ENCODE results near the gene ETV3L. TPM values are rescaled to one million over a fixed set of nuclear protein-coding genes. Genes with fewer than 3 reads are reported as not detected.

Gene ETV3L
- total RNA-seq, 4 donors from 2014 or later, result not detected

DNA sequence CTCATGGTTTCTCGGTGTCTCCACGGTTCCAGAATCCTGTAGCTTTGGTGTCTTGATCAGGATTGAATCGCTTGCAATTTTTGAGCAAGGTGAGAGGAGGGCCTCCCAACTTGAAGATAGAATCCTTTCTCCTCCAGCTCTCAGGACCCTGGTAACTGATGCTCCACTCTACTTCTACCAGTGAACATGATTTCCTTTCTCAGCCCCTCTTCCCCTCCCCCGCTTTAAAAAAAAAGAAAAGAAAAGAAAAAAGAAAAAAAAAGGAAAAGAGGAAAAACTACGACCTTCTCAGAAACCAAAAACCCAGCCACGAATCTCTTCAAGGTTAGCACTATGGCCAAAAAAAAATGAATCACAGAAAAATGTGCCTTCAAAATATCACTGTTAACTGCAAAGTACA, 55.3 kb downstream of the ETV3L start:
- intact Hi-C loops (cut with DNase I; ENCODE audit: low total_unique reads) (no loop called here), in situ Hi-C loops (cut with MboI; ENCODE audit: low pct_ligation_motif_present in 1 of 4, low pct_unique_long_range_greater_than_20kb in 1 of 4, low sequenced_read_pairs in 3 of 4) (no loop called here)
- Histone ChIP-seq H3K4me1 (peaks cover 13 to 62% (median 36%) of the 10 kb centered on the region in 4 donors), H3K36me3 (no peaks in the 10 kb centered on the region), H3K27ac (peak overlapping the region in 3 of 4 donors; percentile 95 to 96 (median 95)), H3K27me3 (no peaks in the 10 kb centered on the region), H3K4me3 (peak overlapping the region; percentile 2 to 87 (median 72)), H3K9me3 (no peaks in the 10 kb centered on the region)
- no peak for DNase-seq
- WGBS, 2 donors (ENCODE audit: low coverage in 1 of 2), result 34 to 43% methylated on average over 6 of the region's 6 CpGs
- no peak for TF ChIP-seq POLR2A (IDR thresholded peaks at IDR 0.05)
- TF ChIP-seq EP300 (IDR thresholded peaks at IDR 0.05; ENCODE audit: low read depth), result no peak
- no peak for TF ChIP-seq POLR2AphosphoS5 (IDR thresholded peaks at IDR 0.05)
- TF ChIP-seq, protein P1, sequence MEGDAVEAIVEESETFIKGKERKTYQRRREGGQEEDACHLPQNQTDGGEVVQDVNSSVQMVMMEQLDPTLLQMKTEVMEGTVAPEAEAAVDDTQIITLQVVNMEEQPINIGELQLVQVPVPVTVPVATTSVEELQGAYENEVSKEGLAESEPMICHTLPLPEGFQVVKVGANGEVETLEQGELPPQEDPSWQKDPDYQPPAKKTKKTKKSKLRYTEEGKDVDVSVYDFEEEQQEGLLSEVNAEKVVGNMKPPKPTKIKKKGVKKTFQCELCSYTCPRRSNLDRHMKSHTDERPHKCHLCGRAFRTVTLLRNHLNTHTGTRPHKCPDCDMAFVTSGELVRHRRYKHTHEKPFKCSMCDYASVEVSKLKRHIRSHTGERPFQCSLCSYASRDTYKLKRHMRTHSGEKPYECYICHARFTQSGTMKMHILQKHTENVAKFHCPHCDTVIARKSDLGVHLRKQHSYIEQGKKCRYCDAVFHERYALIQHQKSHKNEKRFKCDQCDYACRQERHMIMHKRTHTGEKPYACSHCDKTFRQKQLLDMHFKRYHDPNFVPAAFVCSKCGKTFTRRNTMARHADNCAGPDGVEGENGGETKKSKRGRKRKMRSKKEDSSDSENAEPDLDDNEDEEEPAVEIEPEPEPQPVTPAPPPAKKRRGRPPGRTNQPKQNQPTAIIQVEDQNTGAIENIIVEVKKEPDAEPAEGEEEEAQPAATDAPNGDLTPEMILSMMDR (IDR thresholded peaks at IDR 0.05), result no peak

DNA sequence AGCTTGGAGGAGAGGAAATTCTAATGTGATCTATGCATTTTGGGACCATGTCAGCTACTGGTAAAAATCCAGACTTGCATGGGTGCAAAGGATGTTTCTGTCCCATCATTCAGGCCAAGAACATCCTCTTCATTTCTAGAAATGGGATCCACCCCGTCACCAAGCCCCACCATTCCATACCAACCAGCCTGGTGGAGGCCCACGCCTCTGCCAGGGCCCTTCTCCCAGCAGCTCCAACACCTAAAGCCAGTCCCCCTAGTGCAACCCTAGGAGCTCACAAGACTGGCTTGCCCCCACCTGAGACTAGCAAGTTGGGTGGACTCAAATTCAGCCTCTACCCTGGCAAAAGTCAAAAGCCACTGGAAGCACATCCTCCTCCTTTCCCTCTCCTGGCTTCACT, 55.9 kb downstream of the ETV3L start:
- no peak for DNase-seq
- Histone ChIP-seq H3K4me3 (peak overlapping the region in 3 of 4 donors; percentile 68 to 87 (median 76)), H3K4me1 (peaks cover 13 to 62% (median 36%) of the 10 kb centered on the region in 4 donors), H3K27me3 (no peaks in the 10 kb centered on the region), H3K36me3 (no peaks in the 10 kb centered on the region), H3K9me3 (no peaks in the 10 kb centered on the region), H3K27ac (no peak overlapping the region)
- intact Hi-C loops (cut with DNase I; ENCODE audit: low total_unique reads) (no loop called here), in situ Hi-C loops (cut with MboI; ENCODE audit: low pct_ligation_motif_present in 1 of 4, low pct_unique_long_range_greater_than_20kb in 1 of 4, low sequenced_read_pairs in 3 of 4) (no loop called here)
- TF ChIP-seq POLR2A (IDR thresholded peaks at IDR 0.05) (no peak), POLR2AphosphoS5 (IDR thresholded peaks at IDR 0.05) (no peak), EP300 (IDR thresholded peaks at IDR 0.05; ENCODE audit: low read depth) (no peak)
- TF ChIP-seq, protein P1 (IDR thresholded peaks at IDR 0.05), result no peak
- WGBS, 2 donors (ENCODE audit: low coverage in 1 of 2), result 20 to 68% methylated on average over 1 to 2 of the region's 2 CpGs

DNA sequence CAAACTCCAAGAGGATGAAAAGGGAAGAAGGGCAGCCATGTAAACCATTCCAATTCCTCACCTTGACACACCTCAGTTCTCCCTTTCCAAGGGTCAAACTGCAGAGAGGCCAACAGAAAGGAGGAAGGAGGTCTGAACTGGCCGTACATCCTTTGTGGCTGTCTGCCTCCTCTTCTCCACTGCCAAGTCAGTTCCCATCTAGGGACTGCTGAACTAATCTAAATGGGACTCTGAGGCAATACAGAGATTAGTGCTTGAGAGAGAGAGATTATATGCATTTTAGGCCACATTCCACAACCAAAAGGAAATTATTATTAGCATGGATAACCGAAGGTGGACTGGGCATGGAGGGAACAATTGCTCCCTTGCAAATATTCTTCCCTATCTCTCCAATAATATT, 56.8 kb downstream of the ETV3L start:
- Histone ChIP-seq H3K4me1 (peaks cover 13 to 62% (median 36%) of the 10 kb centered on the region in 4 donors), H3K4me3 (peak overlapping the region in 1 of 4 donors; percentile 68), H3K27me3 (no peaks in the 10 kb centered on the region), H3K9me3 (no peaks in the 10 kb centered on the region), H3K27ac (no peak overlapping the region), H3K36me3 (no peaks in the 10 kb centered on the region)
- intact Hi-C loops (cut with DNase I; ENCODE audit: low total_unique reads) (no loop called here), in situ Hi-C loops (cut with MboI; ENCODE audit: low pct_ligation_motif_present in 1 of 4, low pct_unique_long_range_greater_than_20kb in 1 of 4, low sequenced_read_pairs in 3 of 4) (no loop called here)
- TF ChIP-seq EP300 (IDR thresholded peaks at IDR 0.05; ENCODE audit: low read depth) (no peak), POLR2AphosphoS5 (IDR thresholded peaks at IDR 0.05) (no peak)
- TF ChIP-seq, protein P1 (IDR thresholded peaks at IDR 0.05), result no peak
- 44 to 83% methylated on average over 1 to 2 of the region's 2 CpGs for WGBS, 2 donors (ENCODE audit: low coverage in 1 of 2)
- no peak for DNase-seq

Other genes starting within 250 kb of the ETV3L start
- gene INSRR, start 240.7 kb downstream of the ETV3L start, total RNA-seq, result not detected
- gene NTRK1, start 238.9 kb downstream of the ETV3L start, total RNA-seq, result 1 to 10 TPM in 1 of 4 donors, under 1 TPM in 2, not detected in 1; 0.20 to 2.6 (median 0.64) TPM
- 1 to 10 TPM; 1.8 to 5.6 (median 3.7) TPM for gene PEAR1, start 206.1 kb downstream of the ETV3L start, total RNA-seq
- 1 to 10 TPM in 1 of 4 donors, not detected in 3; 1.2 TPM for gene LRRC71, start 179.2 kb downstream of the ETV3L start, total RNA-seq
- 10 to 100 TPM; 52.6 to 82.8 (median 62.1) TPM for gene ARHGEF11, start 54.1 kb downstream of the ETV3L start, total RNA-seq
- gene ETV3, start 38.6 kb upstream of the ETV3L start, total RNA-seq, result 10 to 100 TPM in 3 of 4 donors, 1 to 10 TPM in 1; 3.4 to 28.1 (median 18.1) TPM

All from transverse colon (tissue), 4 donors.